H1 (cell line): ENCODE results near the gene PARP14. TPM values are rescaled to one million over a fixed set of nuclear protein-coding genes. Genes with fewer than 3 reads are reported as not detected.

Experiments used
- CTCF ChIA-PET: fragments of 300-600 bp; sonication (Branson Sonifier 250); formaldehyde crosslinking; loops from one replicate; lab custom pipeline; 2021; ENCODE audit not compliant: partially characterized antibody; lab: Charles Lee
- POLR2A ChIA-PET: fragments of 300-600 bp; sonication (Branson Sonifier 250); formaldehyde crosslinking; loops from one replicate; lab custom pipeline; 2021; ENCODE audit warnings: inconsistent platforms; ENCODE audit not compliant: partially characterized antibody; lab: Charles Lee
- DNase-seq, 2 experiments: peaks; one replicate each; pipeline versions ENCODE4 v3.0.0 to v3.0.0-alpha.2; 2010 to 2022; ENCODE audit warnings: low spot score in 2 of 2, low read depth in 1 of 2, mixed read lengths in 1 of 2
- FAIRE-seq: peaks from 2 replicates; lab custom pipeline; 2011; peaks lifted over from hg19 to GRCh38; lab: Jason Lieb, UNC
- H2AFZ ChIP-seq: 2 replicates; pipeline ENCODE4 v1.8.1; 2012; ENCODE audit warnings: low read length, inconsistent platforms
- H2AK5ac ChIP-seq: 2 replicates; pipeline ENCODE4 v1.6.1; 2013; ENCODE audit warnings: low read depth, low read length
- H2BK120ac ChIP-seq: replicated peaks from 2 replicates; pipeline ENCODE3; 2013; ENCODE audit warnings: low read depth, low read length, inconsistent platforms
- H2BK12ac ChIP-seq: 2 replicates; pipeline ENCODE4 v1.6.1; 2013; ENCODE audit warnings: low read depth, low read length
- H2BK15ac ChIP-seq: 2 replicates; pipeline ENCODE4 v1.6.1; 2013; ENCODE audit warnings: low read length
- H2BK20ac ChIP-seq: 2 replicates; pipeline ENCODE4 v1.6.1; 2013; ENCODE audit warnings: low read length
- H2BK5ac ChIP-seq: 2 replicates; pipeline ENCODE4 v1.6.1; 2013; ENCODE audit warnings: low read depth, low read length
- H3K14ac ChIP-seq: 2 replicates; pipeline ENCODE4 v1.6.1; 2013; ENCODE audit warnings: inconsistent platforms; ENCODE audit not compliant: insufficient read length
- H3K18ac ChIP-seq: 2 replicates; pipeline ENCODE4 v1.6.1; 2013; ENCODE audit warnings: low read length; ENCODE audit errors: extremely low read depth
- H3K23ac ChIP-seq: 2 replicates; pipeline ENCODE4 v1.6.1; 2013; ENCODE audit warnings: inconsistent platforms; ENCODE audit not compliant: insufficient read length
- H3K23me2 ChIP-seq: 2 replicates; pipeline ENCODE4 v1.6.1; 2013; ENCODE audit warnings: low read depth, low read length
- H3K27ac ChIP-seq: 2 replicates; pipeline ENCODE4 v1.6.1; 2011; ENCODE audit warnings: low read depth, low read length, inconsistent platforms
- H3K27me3 ChIP-seq, 4 experiments: replicated peaks in 1 of 4; 1 replicate in 1 of 4; 2 replicates in 3 of 4; pipeline versions ENCODE4 v1.6.1 to v1.8.1; 2011 to 2013; ENCODE audit warnings: low read length in 3 of 4, mild to moderate bottlenecking in 3 of 4, inconsistent platforms in 2 of 4, mixed read lengths in 2 of 4, moderate library complexity in 1 of 4; ENCODE audit not compliant: control insufficient read depth in 3 of 4, insufficient read depth in 3 of 4; ENCODE audit errors: extremely low read depth in 1 of 4
- H3K36me3 ChIP-seq, 4 experiments: 2 replicates each; pipeline versions ENCODE4 v1.6.1 to v1.8.1; 2011 to 2013; ENCODE audit warnings: mild to moderate bottlenecking in 4 of 4, low read length in 3 of 4, moderate library complexity in 2 of 4, control low read depth in 1 of 4, inconsistent platforms in 1 of 4; ENCODE audit not compliant: insufficient read depth in 4 of 4, control insufficient read depth in 2 of 4
- H3K4ac ChIP-seq: replicated peaks from 2 replicates; pipeline ENCODE3; 2013; ENCODE audit warnings: low read length, low read depth, mixed read lengths, inconsistent platforms; ENCODE audit not compliant: insufficient read length
- H3K4me1 ChIP-seq, 4 experiments: replicated peaks in 1 of 4; 1 replicate in 1 of 4; 2 replicates in 3 of 4; pipeline versions ENCODE4 v1.6.1 to v1.8.1; 2011 to 2013; ENCODE audit warnings: low read length in 3 of 4, inconsistent platforms in 2 of 4, mixed read lengths in 1 of 4; ENCODE audit not compliant: insufficient read depth in 4 of 4, control insufficient read depth in 3 of 4
- H3K4me2 ChIP-seq, 2 experiments: 2 replicates each; pipeline versions ENCODE4 v1.6.1 to v1.8.1; 2011 to 2013; ENCODE audit warnings: low read depth in 2 of 2, low read length in 2 of 2, control low read depth in 1 of 2, inconsistent platforms in 1 of 2, mild to moderate bottlenecking in 1 of 2; ENCODE audit not compliant: insufficient read depth in 1 of 2
- H3K4me3 ChIP-seq, 4 experiments: fragments of 200-600, 300-600 bp in 1 of 4; sonication (generic), shearing (Covaris generic), sonication (Bioruptor Twin) in 1 of 4; 2 replicates each; pipeline versions ENCODE4 v1.5.1 to v1.8.1; 2011 to 2016; ENCODE audit warnings: low read length in 4 of 4, low read depth in 3 of 4, control low read depth in 2 of 4, inconsistent platforms in 2 of 4, mild to moderate bottlenecking in 2 of 4, mixed read lengths in 1 of 4, moderate library complexity in 1 of 4; ENCODE audit not compliant: insufficient read depth in 2 of 4; ENCODE audit errors: extremely low read depth in 1 of 4
- H3K56ac ChIP-seq: replicated peaks from 2 replicates; pipeline ENCODE3; 2013; ENCODE audit warnings: low read depth, mild to moderate bottlenecking, mixed read lengths, low read length, inconsistent platforms; ENCODE audit not compliant: insufficient read length
- H3K79me1 ChIP-seq: 2 replicates; pipeline ENCODE4 v1.6.1; 2013; ENCODE audit warnings: low read depth, low read length, control low read depth
- H3K79me2 ChIP-seq, 2 experiments: 2 replicates each; pipeline versions ENCODE4 v1.6.1 to v1.8.1; 2012 to 2013; ENCODE audit warnings: low read length in 2 of 2, mild to moderate bottlenecking in 2 of 2, inconsistent platforms in 1 of 2; ENCODE audit not compliant: insufficient read depth in 2 of 2, control insufficient read depth in 1 of 2
- H3K9ac ChIP-seq, 4 experiments: replicated peaks in 1 of 4; 1 replicate in 1 of 4; 2 replicates in 3 of 4; pipeline versions ENCODE4 v1.6.1 to v1.8.1; 2011 to 2013; ENCODE audit warnings: low read depth in 3 of 4, low read length in 3 of 4, control low read depth in 2 of 4, mild to moderate bottlenecking in 2 of 4, moderate library complexity in 2 of 4, inconsistent platforms in 1 of 4; ENCODE audit errors: extremely low read depth in 1 of 4
- H3K9me3 ChIP-seq, 2 experiments: 2 replicates each; pipeline versions ENCODE4 v1.6.1 to v1.8.1; 2012 to 2013; ENCODE audit warnings: mild to moderate bottlenecking in 2 of 2, moderate library complexity in 2 of 2, control low read depth in 1 of 2, inconsistent platforms in 1 of 2, low read depth in 1 of 2, low read length in 1 of 2, mixed read lengths in 1 of 2; ENCODE audit not compliant: insufficient read depth in 2 of 2
- H4K20me1 ChIP-seq, 2 experiments: replicated peaks in 1 of 2; 2 replicates each; pipeline versions ENCODE3 to v1.8.1; 2011 to 2013; ENCODE audit warnings: inconsistent platforms in 2 of 2, low read length in 2 of 2, mild to moderate bottlenecking in 1 of 2; ENCODE audit not compliant: insufficient read depth in 2 of 2, control insufficient read depth in 1 of 2
- H4K5ac ChIP-seq: 2 replicates; pipeline ENCODE4 v1.6.1; 2013; ENCODE audit warnings: low read length, low read depth, mixed read lengths, inconsistent platforms; ENCODE audit not compliant: insufficient read length
- H4K8ac ChIP-seq: 2 replicates; pipeline ENCODE4 v1.8.0; 2013; ENCODE audit warnings: mild to moderate bottlenecking, moderate library complexity, low read length, inconsistent platforms; ENCODE audit not compliant: insufficient read depth; ENCODE audit errors: extremely low read depth
- H4K91ac ChIP-seq: replicated peaks from 2 replicates; pipeline ENCODE3; 2013; ENCODE audit warnings: low read length, mixed read lengths, inconsistent platforms; ENCODE audit not compliant: insufficient read length
- ASH2L ChIP-seq: fragments of 200-600, 300-600 bp; sonication (generic); IDR thresholded peaks from one replicate; pipeline ENCODE4 v1.7.1; 2017; ENCODE audit warnings: low read length
- HDAC2 ChIP-seq, 2 experiments: fragments of 300-600 bp in 1 of 2; sonication (generic) in 1 of 2; IDR thresholded peaks; 2 replicates each; pipeline ENCODE4 v1.6.1; 2011 to 2012; ENCODE audit warnings: low read depth in 2 of 2, low read length in 2 of 2, mild to moderate bottlenecking in 2 of 2, moderate library complexity in 2 of 2, borderline replicate concordance in 1 of 2, inconsistent platforms in 1 of 2
- RAD21 ChIP-seq, 2 experiments: IDR thresholded peaks in 1 of 2; conservative IDR thresholded peaks in 1 of 2; 2 replicates each; pipeline ENCODE4 v1.6.1; 2011; ENCODE audit warnings: low read depth in 2 of 2, low read length in 2 of 2, improper control_type of control experiment in 1 of 2, inconsistent platforms in 1 of 2, mild to moderate bottlenecking in 1 of 2, moderate library complexity in 1 of 2
- RBBP5 ChIP-seq: IDR thresholded peaks from 2 replicates; pipeline ENCODE4 v1.7.1; 2012; ENCODE audit warnings: low read depth, mild to moderate bottlenecking, inconsistent platforms, low read length, moderate library complexity, borderline replicate concordance
- SP1 ChIP-seq: IDR thresholded peaks from 2 replicates; pipeline ENCODE4 v1.6.1; 2011; ENCODE audit warnings: low read depth, low read length
- WGBS, 2 experiments: shearing (Covaris generic) in 1 of 2; methylation state at CpG; one replicate each; pipeline versions ENCODE4 v1.1.6 to v1.1.7; 2013 to 2015; ENCODE audit warnings: low lambda C conversion rate in 2 of 2, mixed read lengths in 2 of 2, inconsistent platforms in 1 of 2, low coverage in 1 of 2, missing lambda C conversion rate in 1 of 2; ENCODE audit not compliant: insufficient replicate concordance in 2 of 2, insufficient coverage in 1 of 2, insufficient read length in 1 of 2; ENCODE audit errors: extremely low coverage in 1 of 2, missing lambda C conversion rate in 1 of 2; 5-methylcytosine and 5-hydroxymethylcytosine counted together
- polyA plus RNA-seq, 7 experiments: library from polyadenylated mRNA; depleted of rRNA in 3 of 7; stranded (reverse) in 5 of 7; unstranded in 2 of 7; fragments of >200 nt in 5 of 7; fragments of 200-250 nt in 2 of 7; gene quantifications; 1 replicate in 5 of 7; 2 replicates in 1 of 7; 4 replicates in 1 of 7; pipeline versions ENCODE4 v1.2.1 to v1.2.3, GENCODE V29; 2011 to 2013; ENCODE audit warnings: missing spikeins in 2 of 7, mixed read lengths in 2 of 7
- total RNA-seq: library from RNA; stranded (reverse); fragmentation: NEBNext Ultra II Directional; extraction: Animal tissue kit (Norgen Biotek cat#: 25700); gene quantifications from 2 replicates; pipeline ENCODE4 v1.2.1, GENCODE V29; 2021

Gene PARP14
- total and polyA plus RNA-seq, 2 of the 8 experiments (the other 6 are each of a cell fraction or from before 2014, with no cell fraction given) = 12.6 to 17.6 TPM

DNA sequence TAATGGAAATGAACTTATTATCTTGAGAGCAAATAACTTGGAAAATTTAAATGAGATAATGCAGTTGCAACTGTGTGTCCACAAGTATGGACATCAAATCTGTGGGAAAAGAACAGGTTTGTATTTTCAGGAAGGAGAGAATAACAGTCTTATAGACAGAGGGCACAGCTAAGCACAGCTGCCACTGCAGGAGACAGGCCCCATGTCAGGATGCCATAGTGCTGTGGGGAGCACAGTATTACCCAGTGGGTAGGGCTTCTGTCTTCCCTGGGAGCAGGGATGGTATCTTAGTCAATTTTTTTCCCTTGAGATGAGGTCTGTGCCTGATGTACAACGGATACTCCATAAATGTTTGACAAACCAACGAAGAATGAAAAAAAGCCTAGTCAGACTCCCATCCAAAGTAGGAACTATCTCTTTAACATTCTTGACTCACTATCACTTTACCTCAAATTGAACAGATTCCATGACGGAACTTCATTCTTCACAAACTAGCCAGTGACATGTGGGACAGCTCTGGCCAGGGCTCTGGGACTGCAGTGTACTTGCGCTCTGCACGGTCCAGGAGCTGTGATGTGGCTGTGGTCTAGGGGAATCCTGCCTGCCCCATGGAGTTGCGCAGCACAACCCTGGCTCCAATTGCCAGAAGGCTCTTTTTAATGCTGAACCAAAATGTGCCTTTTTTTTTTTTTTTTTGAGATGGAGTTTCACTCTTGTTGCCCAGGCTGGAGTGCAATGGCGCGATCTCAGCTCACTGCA lies 48.3 kb downstream of the PARP14 start:
- no peak overlapping the region for H3K14ac ChIP-seq
- peaks cover 0 to 12% (median 0%) of the 10 kb centered on the region in 4 experiments; a peak in 3 of 8 replicates for H3K36me3 ChIP-seq
- ChIA-PET CTCF (interaction anchor here (0.5 to 1.6 kb wide), 3 partner anchors 26 to 147 kb away, joined by 4 to 6 read pairs (median 5); no protein-coding TSS in a partner anchor), POLR2A (interaction anchor here (1.3 kb wide), 1 partner anchor 11 kb away, joined by 4 read pairs; no protein-coding TSS in a partner anchor)
- 91% methylated on average over 6 of the region's 8 CpGs; no CpG with 5 or more reads in 1 of the 2 experiments for WGBS, 2 experiments
- no peak overlapping the region for H3K4ac ChIP-seq
- no peak overlapping the region for H3K18ac ChIP-seq
- H4K20me1 ChIP-seq = no peaks in the 10 kb centered on the region
- no peak for DNase-seq
- H3K23ac ChIP-seq = no peak overlapping the region
- no peak overlapping the region for H4K91ac ChIP-seq
- no peak overlapping the region for H3K27ac ChIP-seq
- H3K23me2 ChIP-seq = no peaks in the 10 kb centered on the region
- no peak for FAIRE-seq
- no peaks in the 10 kb centered on the region for H3K79me1 ChIP-seq
- no peak overlapping the region for H4K8ac ChIP-seq
- H3K79me2 ChIP-seq = no peaks in the 10 kb centered on the region
- H3K56ac ChIP-seq = no peak overlapping the region
- H3K9ac ChIP-seq = no peak overlapping the region
- H2AK5ac ChIP-seq = no peak overlapping the region
- H3K4me2 ChIP-seq = no peak overlapping the region
- H2BK20ac ChIP-seq = no peak overlapping the region
- H4K5ac ChIP-seq = no peak overlapping the region
- no peak overlapping the region for H2BK120ac ChIP-seq
- H3K9me3 ChIP-seq = peaks cover 19 to 21% of the 10 kb centered on the region in 2 experiments
- H2BK12ac ChIP-seq = no peak overlapping the region
- no peak overlapping the region for H2AFZ ChIP-seq
- peaks cover 0 to 2% (median 0%) of the 10 kb centered on the region in 4 experiments; a peak in 2 of 7 replicates for H3K4me1 ChIP-seq
- no peak overlapping the region for H3K4me3 ChIP-seq
- H2BK15ac ChIP-seq = no peak overlapping the region
- no peak overlapping the region for H2BK5ac ChIP-seq
- H3K27me3 ChIP-seq = no peaks in the 10 kb centered on the region
- TF ChIP-seq ASH2L (no peak), HDAC2 (IDR thresholded peaks at IDR 0.05; ENCODE audit: borderline replicate concordance in 1 of 2, low read depth in 2 of 2, low read length in 2 of 2) (no peak), RAD21 (IDR thresholded peaks at IDR 0.05 in 1 of 2, conservative IDR thresholded peaks at IDR 0.05 in 1 of 2; ENCODE audit: low read depth in 2 of 2, low read length in 2 of 2) (no peak), SP1 (no peak), RBBP5 (no peak)
